Immature natural killer cell (primary cell): ENCODE measurements around the gene ANKRD17. TPM values are rescaled to one million over a fixed set of nuclear protein-coding genes. Genes with fewer than 3 reads are reported as not detected.
"Not testable (repeated sequence)": the region's sequence is repeated elsewhere in the genome, so short reads cannot be mapped to it uniquely, and the experiment has no call there.

ENCODE experiments used
- DNase-seq, 3 donors: peaks; one replicate each; pipeline ENCODE4 v3.0.0; 2022; ENCODE audit warnings: mixed read lengths in 1 of 3
- H3K27ac Mint-ChIP-seq, 6 donors: one replicate each; pipeline ENCODE4 v1.8.0; 2020; ENCODE audit warnings: mixed read lengths in 6 of 6, mild to moderate bottlenecking in 5 of 6, inconsistent platforms in 4 of 6, moderate library complexity in 3 of 6
- H3K27me3 Mint-ChIP-seq, 3 donors: one replicate each; pipeline ENCODE4 v1.8.0; 2020 to 2021; ENCODE audit warnings: low read depth in 3 of 3, mild to moderate bottlenecking in 3 of 3, mixed read lengths in 3 of 3, moderate library complexity in 3 of 3, inconsistent platforms in 1 of 3
- H3K36me3 Mint-ChIP-seq, 3 donors: one replicate each; pipeline ENCODE4 v1.8.0; 2020; ENCODE audit warnings: mixed read lengths in 3 of 3, inconsistent platforms in 2 of 3, mild to moderate bottlenecking in 2 of 3
- H3K4me1 Mint-ChIP-seq, 2 donors: one replicate each; pipeline ENCODE4 v1.8.0; 2020; ENCODE audit warnings: inconsistent platforms in 2 of 2, mild to moderate bottlenecking in 2 of 2, mixed read lengths in 2 of 2, moderate library complexity in 1 of 2
- H3K4me3 Mint-ChIP-seq, 5 donors: one replicate each; pipeline ENCODE4 v1.8.0; 2020; ENCODE audit warnings: mild to moderate bottlenecking in 5 of 5, mixed read lengths in 5 of 5, inconsistent platforms in 3 of 5, moderate library complexity in 3 of 5
- H3K9me3 Mint-ChIP-seq, 6 donors: one replicate each; pipeline ENCODE4 v1.8.0; 2020; ENCODE audit warnings: mild to moderate bottlenecking in 6 of 6, mixed read lengths in 6 of 6, inconsistent platforms in 4 of 6, moderate library complexity in 3 of 6
- polyA plus RNA-seq, 3 donors: library from polyadenylated mRNA; unstranded; fragments of 300-500 nt; fragmentation: Illumina TruSeq; gene quantifications; one replicate each; pipeline ENCODE4 v1.2.3, GENCODE V29; 2021

ANKRD17 gene, protein sequence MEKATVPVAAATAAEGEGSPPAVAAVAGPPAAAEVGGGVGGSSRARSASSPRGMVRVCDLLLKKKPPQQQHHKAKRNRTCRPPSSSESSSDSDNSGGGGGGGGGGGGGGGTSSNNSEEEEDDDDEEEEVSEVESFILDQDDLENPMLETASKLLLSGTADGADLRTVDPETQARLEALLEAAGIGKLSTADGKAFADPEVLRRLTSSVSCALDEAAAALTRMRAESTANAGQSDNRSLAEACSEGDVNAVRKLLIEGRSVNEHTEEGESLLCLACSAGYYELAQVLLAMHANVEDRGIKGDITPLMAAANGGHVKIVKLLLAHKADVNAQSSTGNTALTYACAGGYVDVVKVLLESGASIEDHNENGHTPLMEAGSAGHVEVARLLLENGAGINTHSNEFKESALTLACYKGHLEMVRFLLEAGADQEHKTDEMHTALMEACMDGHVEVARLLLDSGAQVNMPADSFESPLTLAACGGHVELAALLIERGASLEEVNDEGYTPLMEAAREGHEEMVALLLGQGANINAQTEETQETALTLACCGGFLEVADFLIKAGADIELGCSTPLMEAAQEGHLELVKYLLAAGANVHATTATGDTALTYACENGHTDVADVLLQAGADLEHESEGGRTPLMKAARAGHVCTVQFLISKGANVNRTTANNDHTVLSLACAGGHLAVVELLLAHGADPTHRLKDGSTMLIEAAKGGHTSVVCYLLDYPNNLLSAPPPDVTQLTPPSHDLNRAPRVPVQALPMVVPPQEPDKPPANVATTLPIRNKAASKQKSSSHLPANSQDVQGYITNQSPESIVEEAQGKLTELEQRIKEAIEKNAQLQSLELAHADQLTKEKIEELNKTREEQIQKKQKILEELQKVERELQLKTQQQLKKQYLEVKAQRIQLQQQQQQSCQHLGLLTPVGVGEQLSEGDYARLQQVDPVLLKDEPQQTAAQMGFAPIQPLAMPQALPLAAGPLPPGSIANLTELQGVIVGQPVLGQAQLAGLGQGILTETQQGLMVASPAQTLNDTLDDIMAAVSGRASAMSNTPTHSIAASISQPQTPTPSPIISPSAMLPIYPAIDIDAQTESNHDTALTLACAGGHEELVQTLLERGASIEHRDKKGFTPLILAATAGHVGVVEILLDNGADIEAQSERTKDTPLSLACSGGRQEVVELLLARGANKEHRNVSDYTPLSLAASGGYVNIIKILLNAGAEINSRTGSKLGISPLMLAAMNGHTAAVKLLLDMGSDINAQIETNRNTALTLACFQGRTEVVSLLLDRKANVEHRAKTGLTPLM (N-terminal part only)
- polyA plus RNA-seq, result 10 to 100 TPM in 1 of 3 donors, 1 to 10 TPM in 2; 4.8 to 15.9 (median 8.5) TPM

DNA sequence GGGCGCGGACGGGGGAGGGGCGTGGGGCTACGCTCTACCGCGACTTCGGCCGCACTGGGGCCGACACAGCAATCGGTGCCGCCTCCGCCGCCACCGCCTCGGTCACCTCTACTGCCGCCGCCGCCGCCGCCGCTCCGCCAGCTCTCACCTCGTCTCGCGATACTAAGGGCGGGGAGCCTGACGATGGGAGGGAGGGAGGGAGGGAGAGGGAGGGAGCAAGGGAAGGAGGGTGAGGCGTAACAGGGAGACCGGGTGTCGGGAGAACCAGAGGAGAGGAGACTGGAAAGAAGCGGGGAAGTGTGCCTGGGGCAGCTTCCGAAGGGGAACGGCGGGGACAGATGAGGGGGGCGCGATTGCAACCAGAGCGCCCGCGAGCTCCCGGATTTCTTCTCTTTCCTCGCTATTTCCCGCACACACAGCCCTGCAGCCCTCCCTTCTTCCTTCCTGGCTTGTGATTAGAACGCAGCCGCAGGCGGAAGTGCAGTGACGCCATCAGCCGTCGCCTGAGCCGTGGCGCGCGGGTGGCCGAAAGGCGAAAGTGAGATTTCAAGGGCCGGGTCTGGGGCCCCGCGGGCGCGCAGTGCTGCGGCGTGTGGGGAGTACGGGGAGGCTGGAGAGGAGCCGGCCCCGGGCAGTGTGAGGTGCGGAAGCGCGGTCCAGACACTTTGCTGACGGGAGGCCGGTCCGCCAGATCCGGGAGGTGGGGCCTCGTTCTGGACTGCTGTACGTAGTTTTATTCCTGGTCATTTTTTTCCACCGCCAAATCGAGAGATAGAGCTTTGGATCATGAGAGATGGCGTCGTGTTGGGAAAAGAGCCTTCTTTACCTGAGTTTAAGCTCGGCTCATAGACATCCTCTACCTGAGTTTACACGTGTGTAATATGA lies at the start of gene ANKRD17:
Gene ANKRD17 (minus strand): TSS at position 113 of the 885 bp plus-strand sequence. CDS start 130 bp downstream, outside the sequence.
- Mint-ChIP-seq H3K4me3 (peak within 1 kb of the TSS; percentile 96 to 100 (median 99)), H3K27ac (peak within 1 kb of the TSS; percentile 99 to 100 (median 100)), H3K27me3 (peaks cover 10 to 26% (median 20%) of the 10 kb centered on the region in 3 donors), H3K4me1 (peaks cover 55 to 67% of the 10 kb centered on the region in 2 donors), H3K36me3 (no peaks in the 10 kb centered on the region), H3K9me3 (peaks cover 0 to 2% (median 0%) of the 10 kb centered on the region in 6 donors)
- peak; percentile 95 to 96 (median 95) for DNase-seq

DNA sequence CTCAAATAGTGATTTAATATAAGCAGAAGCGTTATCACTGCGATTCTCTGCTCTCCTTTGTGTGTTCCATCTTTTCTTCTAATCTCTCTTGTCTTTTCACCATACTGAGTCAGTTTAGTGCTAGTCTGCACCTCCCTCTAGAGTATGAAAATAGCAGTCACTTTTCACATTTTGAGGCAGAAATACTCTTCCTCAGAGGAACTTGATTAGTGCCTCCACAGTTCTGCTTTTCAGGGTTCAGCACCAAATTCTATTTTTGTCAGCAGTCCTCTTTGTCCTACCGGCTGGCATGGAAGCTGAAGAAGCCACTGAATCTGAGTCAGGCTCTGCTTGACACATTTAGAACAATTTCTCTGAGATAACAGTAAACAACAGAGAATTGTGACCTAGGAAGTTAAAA lies 49.7 kb upstream of the ANKRD17 start:
- Mint-ChIP-seq H3K27me3 (peaks cover 0 to 2% (median 1%) of the 10 kb centered on the region in 3 donors), H3K4me3 (no peak overlapping the region), H3K27ac (no peak overlapping the region), H3K36me3 (no peaks in the 10 kb centered on the region), H3K9me3 (no peaks in the 10 kb centered on the region), H3K4me1 (no peaks in the 10 kb centered on the region)
- no peak for DNase-seq

DNA sequence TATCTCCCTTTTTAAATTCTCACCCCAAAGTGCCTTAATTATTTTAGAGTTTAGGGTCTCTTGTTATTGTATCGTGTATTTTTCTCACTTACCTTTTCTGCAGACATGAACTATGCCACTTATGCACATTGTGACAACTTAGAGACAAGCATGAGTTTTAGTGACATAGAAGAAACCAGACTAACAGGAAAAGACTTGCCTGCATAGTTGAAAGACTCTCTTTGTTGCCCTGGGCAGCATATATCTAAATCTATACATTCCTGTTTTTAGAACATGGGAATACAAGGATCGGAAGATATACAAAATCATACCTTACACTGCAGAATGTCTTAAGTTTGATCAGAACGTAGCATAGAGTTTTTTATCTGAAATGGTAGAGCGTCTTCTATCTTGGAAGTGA lies 45.1 kb upstream of the ANKRD17 start:
- no peak overlapping the region for H3K4me3 Mint-ChIP-seq
- H3K9me3 Mint-ChIP-seq, result peaks cover 1 to 12% (median 3%) of the 10 kb centered on the region in 6 donors
- no peaks in the 10 kb centered on the region for H3K4me1 Mint-ChIP-seq
- H3K27ac Mint-ChIP-seq, result no peak overlapping the region
- H3K27me3 Mint-ChIP-seq, result peaks cover 0 to 2% (median 1%) of the 10 kb centered on the region in 3 donors
- no peak for DNase-seq
- no peaks in the 10 kb centered on the region for H3K36me3 Mint-ChIP-seq

DNA sequence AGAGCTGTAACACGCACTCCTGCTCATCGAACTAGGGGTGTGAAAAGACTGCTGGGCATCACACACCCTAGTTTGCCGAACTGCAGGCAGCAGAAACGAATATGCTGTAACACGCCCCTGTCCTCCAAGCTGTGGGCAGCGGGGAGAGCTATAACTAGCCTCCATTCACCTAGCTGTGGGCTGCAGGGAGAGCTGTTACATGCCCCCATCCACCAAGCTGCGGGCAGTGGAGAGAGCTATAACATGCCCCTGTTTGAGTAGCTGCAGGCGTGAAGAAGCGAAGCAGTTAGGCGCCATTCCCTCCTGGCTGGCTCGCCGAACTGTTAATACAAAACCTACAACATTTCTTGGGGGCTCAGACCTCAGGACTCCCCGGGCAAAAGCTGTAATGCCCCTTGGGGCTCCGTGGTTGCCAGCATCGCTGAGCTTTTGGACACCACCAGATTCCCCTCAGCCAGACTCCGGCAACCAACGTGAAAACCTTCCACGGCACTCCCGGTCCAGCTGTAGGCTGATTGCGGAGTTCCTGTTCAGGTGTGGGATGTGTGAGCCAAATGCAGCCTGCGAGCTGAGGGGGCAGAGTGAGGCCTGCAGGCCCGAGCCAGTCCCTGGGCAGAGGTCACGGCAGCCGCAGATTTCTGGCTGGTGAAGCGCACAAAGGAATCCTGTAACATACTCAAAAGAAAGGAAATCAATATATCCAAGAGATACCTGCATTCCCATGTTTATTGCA lies 41.1 kb upstream of the ANKRD17 start:
- Mint-ChIP-seq H3K36me3 (peaks cover 0 to 12% (median 4%) of the 10 kb centered on the region in 3 donors), H3K27ac (no peak overlapping the region), H3K4me1 (no peaks in the 10 kb centered on the region), H3K9me3 (peaks cover 10 to 38% (median 26%) of the 10 kb centered on the region in 6 donors), H3K27me3 (peaks cover 0 to 3% (median 2%) of the 10 kb centered on the region in 3 donors), H3K4me3 (no peak overlapping the region)
- no peak for DNase-seq

DNA sequence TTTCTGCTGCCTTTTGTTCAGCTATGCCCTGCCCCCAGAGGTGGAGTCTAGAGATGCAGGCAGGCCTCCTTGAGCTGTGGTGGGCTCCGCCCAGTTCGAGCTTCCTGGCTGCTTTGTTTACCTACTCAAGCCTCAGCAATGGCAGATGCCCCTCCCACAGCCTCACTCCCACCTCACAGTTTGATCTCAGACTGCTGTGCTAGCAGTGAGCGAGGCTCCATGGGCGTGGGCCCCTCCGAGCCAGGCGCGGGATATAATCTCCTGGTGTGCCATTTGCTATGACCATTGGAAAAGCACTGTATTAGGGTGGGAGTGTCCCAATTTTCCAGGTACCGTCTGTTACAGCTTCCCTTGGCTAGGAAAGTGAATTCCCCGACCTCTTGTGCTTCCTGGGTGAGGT lies 34.1 kb upstream of the ANKRD17 start:
- H3K4me3 Mint-ChIP-seq, result not testable (repeated sequence)

DNA sequence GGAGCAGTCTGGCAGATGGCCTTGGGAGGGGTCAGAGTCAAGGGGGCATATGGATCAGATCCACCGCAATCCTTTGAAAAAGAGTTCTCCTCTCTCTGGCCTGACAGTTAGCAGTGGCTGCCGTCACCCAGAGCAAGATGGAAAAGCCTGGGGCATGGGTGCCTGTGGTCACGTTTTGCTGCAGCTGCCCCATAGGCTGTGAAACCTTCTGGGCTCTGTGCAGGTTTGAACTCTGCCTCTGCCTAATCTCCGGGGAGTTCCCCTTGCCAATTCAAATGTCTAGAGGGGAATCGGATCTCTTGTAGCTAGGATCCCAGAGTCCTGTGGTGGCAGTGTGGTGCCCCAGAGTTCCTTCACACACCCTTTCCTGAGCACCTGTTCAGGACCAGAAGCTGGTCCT lies 23.4 kb upstream of the ANKRD17 start:
- no peak for DNase-seq
- Mint-ChIP-seq H3K4me1 (no peaks in the 10 kb centered on the region), H3K36me3 (peaks cover 20 to 32% (median 23%) of the 10 kb centered on the region in 3 donors), H3K27me3 (peaks cover 0 to 1% (median 0%) of the 10 kb centered on the region in 3 donors), H3K27ac (no peak overlapping the region), H3K4me3 (no peak overlapping the region), H3K9me3 (peaks cover 0 to 10% (median 3%) of the 10 kb centered on the region in 6 donors)

More for the DNA sequence above, 34.1 kb upstream of the ANKRD17 start:
- H3K27me3 Mint-ChIP-seq, H3K4me1 Mint-ChIP-seq, DNase-seq, H3K27ac Mint-ChIP-seq: not testable (repeated sequence)
- H3K36me3 Mint-ChIP-seq, result peaks cover 0 to 14% (median 7%) of the 10 kb centered on the region in 3 donors
- H3K9me3 Mint-ChIP-seq, result peaks cover 9 to 41% (median 29%) of the 10 kb centered on the region in 6 donors

DNA sequence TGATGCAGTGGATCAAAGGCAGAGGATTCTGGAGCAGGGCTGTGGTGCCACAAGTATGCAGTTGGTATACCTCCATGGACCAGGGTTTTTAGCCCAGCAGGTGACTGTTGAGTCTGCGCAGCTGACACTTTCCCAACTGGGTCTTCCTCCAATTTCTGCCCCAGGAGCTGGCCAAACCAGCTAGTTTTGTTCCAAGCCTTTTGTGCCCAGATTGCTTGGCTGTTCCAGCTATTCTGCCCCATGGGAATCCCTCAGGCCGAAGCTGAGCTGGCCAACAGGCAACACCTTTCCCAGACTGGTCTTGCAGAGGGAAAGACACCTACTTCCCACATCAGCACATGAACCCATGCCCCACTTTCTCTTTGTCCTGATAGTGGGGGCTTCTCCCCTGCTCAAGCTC lies 22.8 kb upstream of the ANKRD17 start:
- H3K27me3 Mint-ChIP-seq, result peaks cover 0 to 1% (median 0%) of the 10 kb centered on the region in 3 donors
- peaks cover 0 to 10% (median 3%) of the 10 kb centered on the region in 6 donors for H3K9me3 Mint-ChIP-seq
- H3K4me3 Mint-ChIP-seq, result no peak overlapping the region
- no peak overlapping the region for H3K27ac Mint-ChIP-seq
- no peak for DNase-seq
- no peaks in the 10 kb centered on the region for H3K4me1 Mint-ChIP-seq
- H3K36me3 Mint-ChIP-seq, result peaks cover 20 to 32% (median 23%) of the 10 kb centered on the region in 3 donors

DNA sequence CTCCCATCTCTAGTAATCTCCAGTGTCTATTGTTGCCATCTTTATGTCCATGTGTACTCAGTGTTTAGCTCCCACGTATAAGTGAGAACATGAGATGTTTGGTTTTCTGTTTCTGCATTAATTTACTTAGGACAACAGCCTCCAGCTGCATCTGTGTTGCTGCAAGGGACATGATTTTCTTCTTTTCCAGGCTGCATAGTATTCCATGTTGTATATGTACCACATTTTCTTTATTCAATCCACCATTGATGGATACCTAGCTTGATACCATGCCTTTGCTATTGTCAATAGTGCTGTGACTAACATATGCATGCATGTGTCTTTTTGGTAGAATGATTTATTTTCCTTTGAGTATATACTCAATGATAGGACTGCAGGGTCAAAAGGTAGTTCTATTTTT lies 18.6 kb upstream of the ANKRD17 start:
- no peak overlapping the region for H3K4me3 Mint-ChIP-seq
- peaks cover 0 to 10% (median 3%) of the 10 kb centered on the region in 6 donors for H3K9me3 Mint-ChIP-seq
- no peaks in the 10 kb centered on the region for H3K4me1 Mint-ChIP-seq
- H3K36me3 Mint-ChIP-seq, result peaks cover 10 to 36% (median 19%) of the 10 kb centered on the region in 3 donors
- no peak for DNase-seq
- peaks cover 0 to 2% (median 0%) of the 10 kb centered on the region in 3 donors for H3K27me3 Mint-ChIP-seq
- no peak overlapping the region for H3K27ac Mint-ChIP-seq

DNA sequence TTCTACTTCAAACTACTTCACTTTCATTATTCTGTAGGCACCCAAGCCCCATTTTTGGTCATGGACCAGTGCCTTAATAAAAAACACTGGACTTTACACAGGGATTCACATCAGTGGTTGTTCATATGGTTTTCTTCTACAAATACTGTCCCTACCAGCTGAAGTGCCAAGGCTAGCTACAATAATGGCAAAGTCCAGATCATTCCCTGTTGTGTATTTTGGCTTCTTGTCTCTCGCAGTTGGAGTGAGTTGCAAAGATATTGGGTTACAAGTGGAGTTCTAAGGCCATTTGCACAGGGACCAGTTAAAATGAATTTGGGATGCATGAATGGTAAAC lies 16.7 kb upstream of the ANKRD17 start:
- H3K27ac Mint-ChIP-seq, result no peak overlapping the region

DNA sequence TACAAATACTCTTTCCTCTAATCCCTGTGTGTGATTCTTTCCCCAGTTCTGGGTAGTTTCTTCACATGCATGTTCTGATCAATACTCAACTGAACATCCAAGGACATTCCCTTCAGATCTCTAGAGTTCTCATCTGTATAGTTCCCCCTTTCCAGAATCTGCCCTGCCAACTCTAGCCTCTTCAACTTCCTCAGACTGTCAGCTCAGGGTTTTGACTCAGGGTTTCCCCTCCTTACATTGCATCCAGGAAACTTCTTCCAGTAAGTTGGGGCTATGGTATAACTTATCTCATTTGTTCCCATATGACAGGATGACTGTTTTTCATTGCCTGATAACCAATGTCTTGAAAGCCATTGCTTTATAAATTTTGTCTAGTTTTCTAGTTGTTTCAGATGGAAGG lies 14.2 kb upstream of the ANKRD17 start:
- no peak for DNase-seq
- no peaks in the 10 kb centered on the region for H3K4me1 Mint-ChIP-seq
- H3K36me3 Mint-ChIP-seq, result peaks cover 0 to 20% (median 11%) of the 10 kb centered on the region in 3 donors
- H3K27ac Mint-ChIP-seq, result no peak overlapping the region
- peaks cover 0 to 3% (median 0%) of the 10 kb centered on the region in 6 donors for H3K9me3 Mint-ChIP-seq
- no peak overlapping the region for H3K4me3 Mint-ChIP-seq
- H3K27me3 Mint-ChIP-seq, result peaks cover 0 to 2% (median 0%) of the 10 kb centered on the region in 3 donors

More for the DNA sequence above, 16.7 kb upstream of the ANKRD17 start:
- DNase-seq, result no peak
- Mint-ChIP-seq H3K27me3 (peaks cover 0 to 2% (median 0%) of the 10 kb centered on the region in 3 donors), H3K4me3 (no peak overlapping the region), H3K4me1 (no peaks in the 10 kb centered on the region), H3K9me3 (peaks cover 0 to 10% (median 3%) of the 10 kb centered on the region in 6 donors), H3K36me3 (peaks cover 10 to 27% (median 11%) of the 10 kb centered on the region in 3 donors)

DNA sequence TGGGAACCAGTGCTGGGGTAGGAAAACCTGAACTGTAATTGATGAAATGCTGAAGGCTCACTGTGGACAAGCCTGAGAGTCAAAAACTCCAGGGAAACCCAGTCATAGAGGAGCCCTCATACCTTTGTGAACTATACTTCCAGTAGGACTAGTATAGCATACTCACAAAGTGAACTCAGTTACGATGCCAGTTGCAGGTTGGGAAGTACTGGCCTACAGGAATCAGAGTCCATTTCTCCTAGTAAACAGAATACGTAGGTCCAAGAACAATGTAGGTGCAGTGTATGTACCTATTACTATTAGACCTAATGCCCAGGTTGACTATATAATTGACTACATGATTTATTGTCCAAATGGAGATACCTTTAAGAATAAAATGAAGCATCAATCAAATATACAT lies 8.5 kb upstream of the ANKRD17 start:
- Mint-ChIP-seq H3K27ac (no peak overlapping the region), H3K9me3 (no peaks in the 10 kb centered on the region), H3K4me1 (no peaks in the 10 kb centered on the region), H3K27me3 (no peaks in the 10 kb centered on the region), H3K36me3 (no peaks in the 10 kb centered on the region), H3K4me3 (no peak overlapping the region)
- no peak for DNase-seq
